ENCODE results near the gene CRISPLD2. TPM values are rescaled to one million over a fixed set of nuclear protein-coding genes. Genes with fewer than 3 reads are reported as not detected.

CRISPLD2 gene
- total RNA-seq, 2 experiments from 2014 or later: 0.31 TPM; not detected in 1

- Mint-ChIP-seq H3K27me3 (peaks cover 2% of the 10 kb centered on the region), H3K9me3 (no peaks in the 10 kb centered on the region), H3K4me3 (no peak overlapping the region), H3K27ac (no peak overlapping the region), H3K4me1 (peaks cover 16% of the 10 kb centered on the region), H3K36me3 (no peaks in the 10 kb centered on the region)
- no peak for ATAC-seq (ENCODE audit: low read depth)
- no peak for DNase-seq
- POLR2A ChIA-PET: no interaction called here
These were observed 11.0 kb upstream of the CRISPLD2 start for GRCh38 chr16:84808826-84809225.

- peak; percentile 80 for ATAC-seq (ENCODE audit: low read depth)
- Mint-ChIP-seq H3K27me3 (peaks cover 6% of the 10 kb centered on the region), H3K27ac (peak overlapping the region; percentile 11), H3K4me1 (peaks cover 16% of the 10 kb centered on the region), H3K36me3 (no peaks in the 10 kb centered on the region), H3K4me3 (peak overlapping the region; percentile 48), H3K9me3 (no peaks in the 10 kb centered on the region)
- POLR2A ChIA-PET: no interaction called here
- no peak for DNase-seq
These were observed 9.1 kb upstream of the CRISPLD2 start for GRCh38 chr16:84810518-84811273.

- Mint-ChIP-seq H3K27me3 (peaks cover 6% of the 10 kb centered on the region), H3K36me3 (no peaks in the 10 kb centered on the region), H3K27ac (peak overlapping the region; percentile 6), H3K9me3 (no peaks in the 10 kb centered on the region), H3K4me3 (no peak overlapping the region), H3K4me1 (peaks cover 16% of the 10 kb centered on the region)
- DNase-seq (no peak), ATAC-seq (ENCODE audit: low read depth) (no peak)
- POLR2A ChIA-PET: no interaction called here
These were observed 8.3 kb upstream of the CRISPLD2 start for GRCh38 chr16:84811529-84811928.

GRCh38 chr16:84813141-84813934, 6.4 kb upstream of the CRISPLD2 start:
- no peak overlapping the region for H3K4me3 Mint-ChIP-seq
- no peak overlapping the region for H3K27ac Mint-ChIP-seq
- POLR2A ChIA-PET: no interaction called here
- DNase-seq: no peak
- ATAC-seq (ENCODE audit: low read depth): no peak
- H3K36me3 Mint-ChIP-seq: no peaks in the 10 kb centered on the region
- H3K4me1 Mint-ChIP-seq: peaks cover 16% of the 10 kb centered on the region
- H3K27me3 Mint-ChIP-seq: peaks cover 12% of the 10 kb centered on the region
- H3K9me3 Mint-ChIP-seq: no peaks in the 10 kb centered on the region

- peaks cover 20% of the 10 kb centered on the region for H3K4me1 Mint-ChIP-seq
- no peak overlapping the region for H3K4me3 Mint-ChIP-seq
- POLR2A ChIA-PET: no interaction called here
- no peak for ATAC-seq (ENCODE audit: low read depth)
- DNase-seq: no peak
- no peaks in the 10 kb centered on the region for H3K9me3 Mint-ChIP-seq
- no peak overlapping the region for H3K27ac Mint-ChIP-seq
- no peaks in the 10 kb centered on the region for H3K36me3 Mint-ChIP-seq
- H3K27me3 Mint-ChIP-seq: peaks cover 31% of the 10 kb centered on the region
These were observed 4.3 kb upstream of the CRISPLD2 start for GRCh38 chr16:84815462-84815861.

GRCh38 chr16:84816023-84816422, 3.8 kb upstream of the CRISPLD2 start:
- ATAC-seq (ENCODE audit: low read depth): no peak
- H3K9me3 Mint-ChIP-seq: no peaks in the 10 kb centered on the region
- POLR2A ChIA-PET: no interaction called here
- H3K36me3 Mint-ChIP-seq: no peaks in the 10 kb centered on the region
- H3K4me1 Mint-ChIP-seq: peaks cover 18% of the 10 kb centered on the region
- no peak overlapping the region for H3K4me3 Mint-ChIP-seq
- no peak for DNase-seq
- peaks cover 35% of the 10 kb centered on the region for H3K27me3 Mint-ChIP-seq
- no peak overlapping the region for H3K27ac Mint-ChIP-seq

GRCh38 chr16:84816485-84816884, 3.3 kb upstream of the CRISPLD2 start:
- H3K36me3 Mint-ChIP-seq: no peaks in the 10 kb centered on the region
- no peak overlapping the region for H3K4me3 Mint-ChIP-seq
- ATAC-seq (ENCODE audit: low read depth) (no peak), DNase-seq (no peak)
- POLR2A ChIA-PET: no interaction called here
- peaks cover 38% of the 10 kb centered on the region for H3K27me3 Mint-ChIP-seq
- peaks cover 14% of the 10 kb centered on the region for H3K4me1 Mint-ChIP-seq
- no peak overlapping the region for H3K27ac Mint-ChIP-seq
- H3K9me3 Mint-ChIP-seq: no peaks in the 10 kb centered on the region

- Mint-ChIP-seq H3K9me3 (no peaks in the 10 kb centered on the region), H3K27me3 (peaks cover 39% of the 10 kb centered on the region), H3K36me3 (no peaks in the 10 kb centered on the region), H3K27ac (no peak overlapping the region), H3K4me1 (peaks cover 12% of the 10 kb centered on the region), H3K4me3 (no peak overlapping the region)
- POLR2A ChIA-PET: no interaction called here
- DNase-seq (no peak), ATAC-seq (ENCODE audit: low read depth) (no peak)
These were observed 2.6 kb upstream of the CRISPLD2 start for GRCh38 chr16:84817206-84817605.

- ATAC-seq (ENCODE audit: low read depth) (no peak), DNase-seq (no peak)
- Mint-ChIP-seq H3K27ac (no peak overlapping the region), H3K4me1 (peaks cover 12% of the 10 kb centered on the region), H3K27me3 (peaks cover 42% of the 10 kb centered on the region), H3K36me3 (no peaks in the 10 kb centered on the region), H3K9me3 (no peaks in the 10 kb centered on the region), H3K4me3 (no peak overlapping the region)
- POLR2A ChIA-PET: no interaction called here
These were observed 2.2 kb upstream of the CRISPLD2 start for GRCh38 chr16:84817613-84818012.

- DNase-seq: no peak
- Mint-ChIP-seq H3K4me3 (no peak overlapping the region), H3K9me3 (no peaks in the 10 kb centered on the region), H3K27ac (no peak overlapping the region), H3K4me1 (peaks cover 8% of the 10 kb centered on the region), H3K36me3 (no peaks in the 10 kb centered on the region), H3K27me3 (peaks cover 43% of the 10 kb centered on the region)
- POLR2A ChIA-PET: no interaction called here
- ATAC-seq (ENCODE audit: low read depth): no peak
These were observed 1.7 kb upstream of the CRISPLD2 start for GRCh38 chr16:84818133-84818532.

GRCh38 chr16:84818989-84819643, 669 bp upstream of the CRISPLD2 start:
- Mint-ChIP-seq H3K4me1 (peaks cover 8% of the 10 kb centered on the region), H3K9me3 (no peaks in the 10 kb centered on the region), H3K27ac (no peak overlapping the region), H3K36me3 (no peaks in the 10 kb centered on the region), H3K27me3 (peaks cover 41% of the 10 kb centered on the region), H3K4me3 (no peak overlapping the region)
- ATAC-seq (ENCODE audit: low read depth) (no peak), DNase-seq (no peak)
- POLR2A ChIA-PET: no interaction called here

- peaks cover 10% of the 10 kb centered on the region for H3K4me1 Mint-ChIP-seq
- ATAC-seq (ENCODE audit: low read depth): no peak
- no peak for DNase-seq
- H3K36me3 Mint-ChIP-seq: no peaks in the 10 kb centered on the region
- peaks cover 44% of the 10 kb centered on the region for H3K27me3 Mint-ChIP-seq
- peak overlapping the region; percentile 70 for H3K4me3 Mint-ChIP-seq
- H3K27ac Mint-ChIP-seq: no peak overlapping the region
- POLR2A ChIA-PET: no interaction called here
- no peaks in the 10 kb centered on the region for H3K9me3 Mint-ChIP-seq
These were observed 510 bp downstream of the CRISPLD2 start for GRCh38 chr16:84820305-84820684.

GRCh38 chr16:84820771-84821170, 986 bp downstream of the CRISPLD2 start:
- no peak for DNase-seq
- no peak for ATAC-seq (ENCODE audit: low read depth)
- H3K4me3 Mint-ChIP-seq: no peak overlapping the region
- no peaks in the 10 kb centered on the region for H3K9me3 Mint-ChIP-seq
- no peaks in the 10 kb centered on the region for H3K36me3 Mint-ChIP-seq
- H3K27me3 Mint-ChIP-seq: peaks cover 44% of the 10 kb centered on the region
- H3K4me1 Mint-ChIP-seq: peaks cover 10% of the 10 kb centered on the region
- POLR2A ChIA-PET: no interaction called here
- no peak overlapping the region for H3K27ac Mint-ChIP-seq

GRCh38 chr16:84821179-84821578, 1.4 kb downstream of the CRISPLD2 start:
- ATAC-seq (ENCODE audit: low read depth) (no peak), DNase-seq (no peak)
- H3K4me3 Mint-ChIP-seq: no peak overlapping the region
- POLR2A ChIA-PET: no interaction called here
- H3K27me3 Mint-ChIP-seq: peaks cover 44% of the 10 kb centered on the region
- peaks cover 10% of the 10 kb centered on the region for H3K4me1 Mint-ChIP-seq
- H3K36me3 Mint-ChIP-seq: no peaks in the 10 kb centered on the region
- no peaks in the 10 kb centered on the region for H3K9me3 Mint-ChIP-seq
- no peak overlapping the region for H3K27ac Mint-ChIP-seq

Data from activated naive CD8-positive, alpha-beta T cell treated with anti-CD3 and anti-CD28 coated beads, Interleukin-2, amount 10 ng/mL, durations not matched to agents 7 days and 5 days (primary cell).